IMR-90 (cell line): ENCODE results near the gene ACKR2. TPM values are rescaled to one million over a fixed set of nuclear protein-coding genes. Genes with fewer than 3 reads are reported as not detected.

ENCODE experiments used
- ATAC-seq: fragments of 200-7000 bp; cut with Tn5 transposase; 2 replicates; pipeline ENCODE4 v1.9.1; 2020; ENCODE audit warnings: low read depth, mild to moderate bottlenecking, moderate library complexity
- BruUV-seq: library from RNA; stranded (reverse); fragments of 400-500 nt; replicated peaks from 2 replicates; lab custom pipeline; 2021; lab: Mats Ljungman, UMichigan
- CTCF ChIA-PET: fragments of 300-600 bp; formaldehyde crosslinking; extraction: SDS; loops from one replicate; lab custom pipeline; 2021; ENCODE audit warnings: antibody characterized with exemption; lab: Yijun Ruan, JAX
- POLR2A ChIA-PET: fragments of 300-600 bp; sonication (Branson Sonifier 250); formaldehyde crosslinking; loops from one replicate; lab custom pipeline; 2022; ENCODE audit warnings: antibody characterized with exemption; ENCODE audit not compliant: unreplicated experiment; lab: Charles Lee
- DNase-seq: peaks from one replicate; pipeline ENCODE4 v3.0.0; 2013
- H2AFZ ChIP-seq: replicated peaks from 2 replicates; pipeline ENCODE3; 2013; ENCODE audit warnings: low read length, mild to moderate bottlenecking; ENCODE audit not compliant: poor library complexity
- H2AK5ac ChIP-seq: 2 replicates; pipeline ENCODE4 v1.6.1; 2013; ENCODE audit warnings: low read depth, low read length, inconsistent platforms
- H2AK9ac ChIP-seq: replicated peaks from 2 replicates; pipeline ENCODE3; 2013; ENCODE audit warnings: mild to moderate bottlenecking, low read depth, low read length, moderate library complexity; ENCODE audit not compliant: poor library complexity
- H2BK120ac ChIP-seq: 2 replicates; pipeline ENCODE4 v1.6.1; 2013; ENCODE audit warnings: low read depth, low read length, inconsistent platforms
- H2BK15ac ChIP-seq: 3 replicates; pipeline ENCODE4 v1.6.1; 2013; ENCODE audit warnings: low read depth, low read length, inconsistent platforms
- H2BK20ac ChIP-seq: 2 replicates; pipeline ENCODE4 v1.6.1; 2013; ENCODE audit warnings: low read depth, mild to moderate bottlenecking, inconsistent platforms, low read length, moderate library complexity
- H2BK5ac ChIP-seq: 2 replicates; pipeline ENCODE4 v1.6.1; 2013; ENCODE audit warnings: mild to moderate bottlenecking, low read depth, low read length, inconsistent platforms; ENCODE audit not compliant: poor library complexity, severe bottlenecking
- H3K14ac ChIP-seq: replicated peaks from 2 replicates; pipeline ENCODE4 v1.6.1; 2013; ENCODE audit warnings: low read depth, low read length, inconsistent platforms
- H3K18ac ChIP-seq: 2 replicates; pipeline ENCODE4 v1.6.1; 2013; ENCODE audit warnings: low read depth, low read length, control low read depth
- H3K23ac ChIP-seq: 2 replicates; pipeline ENCODE4 v1.6.1; 2013; ENCODE audit warnings: low read depth, low read length, inconsistent platforms
- H3K27ac ChIP-seq: 2 replicates; pipeline ENCODE4 v1.5.1; 2013; ENCODE audit warnings: mild to moderate bottlenecking, control low read depth, low read length; ENCODE audit not compliant: insufficient read depth
- H3K27me3 ChIP-seq: 2 replicates; pipeline ENCODE4 v1.6.1; 2013; ENCODE audit warnings: low read length; ENCODE audit not compliant: control insufficient read depth, insufficient read depth
- H3K36me3 ChIP-seq: 2 replicates; pipeline ENCODE4 v1.6.1; 2013; ENCODE audit warnings: low read length, mixed read lengths; ENCODE audit not compliant: control insufficient read depth, insufficient read depth
- H3K4ac ChIP-seq: 2 replicates; pipeline ENCODE4 v1.6.1; 2013; ENCODE audit warnings: low read depth, low read length, inconsistent platforms
- H3K4me1 ChIP-seq: 2 replicates; pipeline ENCODE4 v1.6.1; 2013; ENCODE audit warnings: low read length, mixed read lengths; ENCODE audit not compliant: control insufficient read depth, insufficient read depth
- H3K4me2 ChIP-seq: 2 replicates; pipeline ENCODE4 v1.6.1; 2013; ENCODE audit warnings: low read depth, mild to moderate bottlenecking, control low read depth, low read length, moderate library complexity
- H3K4me3 ChIP-seq: 2 replicates; pipeline ENCODE4 v1.5.1; 2013; ENCODE audit warnings: low read depth, mild to moderate bottlenecking, control low read depth, low read length, moderate library complexity; ENCODE audit not compliant: insufficient read depth
- H3K56ac ChIP-seq: 2 replicates; pipeline ENCODE4 v1.6.1; 2013; ENCODE audit warnings: low read length, inconsistent platforms; ENCODE audit not compliant: insufficient read depth; ENCODE audit errors: extremely low read depth
- H3K79me1 ChIP-seq, 2 experiments: 2 replicates each; pipeline ENCODE4 v1.6.1; 2013; ENCODE audit warnings: low read length in 2 of 2, inconsistent platforms in 1 of 2, low read depth in 1 of 2
- H3K9ac ChIP-seq: 2 replicates; pipeline ENCODE4 v1.6.1; 2013; ENCODE audit warnings: low read depth, low read length, control low read depth
- H3K9me1 ChIP-seq: 2 replicates; pipeline ENCODE4 v1.6.1; 2013; ENCODE audit warnings: low read length, inconsistent platforms; ENCODE audit not compliant: insufficient read depth
- H3K9me3 ChIP-seq: 2 replicates; pipeline ENCODE4 v1.6.1; 2013; ENCODE audit warnings: low read length; ENCODE audit not compliant: control insufficient read depth, insufficient read depth
- H4K20me1 ChIP-seq: 2 replicates; pipeline ENCODE4 v1.6.1; 2013; ENCODE audit warnings: low read length, inconsistent platforms; ENCODE audit not compliant: insufficient read depth
- H4K5ac ChIP-seq: 2 replicates; pipeline ENCODE4 v1.6.1; 2013; ENCODE audit warnings: mild to moderate bottlenecking, low read depth, low read length, control low read depth
- H4K8ac ChIP-seq, 2 experiments: 2 replicates each; pipeline ENCODE4 v1.6.1; 2013; ENCODE audit warnings: low read depth in 2 of 2, low read length in 2 of 2, control low read depth in 1 of 2, inconsistent platforms in 1 of 2
- H4K91ac ChIP-seq: 2 replicates; pipeline ENCODE4 v1.6.1; 2013; ENCODE audit warnings: low read depth, low read length, inconsistent platforms; ENCODE audit not compliant: insufficient read depth
- BHLHE40 ChIP-seq: fragments of 150-350 bp; IDR thresholded peaks from 2 replicates; pipeline ENCODE4 v1.6.1; 2016; ENCODE audit warnings: mild to moderate bottlenecking, low read depth, low read length
- CEBPB ChIP-seq: IDR thresholded peaks from 2 replicates; pipeline ENCODE4 v1.6.1; 2012; ENCODE audit warnings: low read depth, low read length, improper control_type of control experiment
- CTCF ChIP-seq: conservative IDR thresholded peaks from 2 replicates; pipeline ENCODE4 v1.5.1; 2012; ENCODE audit warnings: mild to moderate bottlenecking, low read depth, low read length, improper control_type of control experiment
- FOS ChIP-seq: fragments of 150-350 bp; IDR thresholded peaks from 2 replicates; pipeline ENCODE4 v1.6.1; 2016; ENCODE audit warnings: low read depth, low read length
- MAFK ChIP-seq: IDR thresholded peaks from 2 replicates; pipeline ENCODE4 v1.6.1; 2012; ENCODE audit warnings: low read depth, low read length, improper control_type of control experiment
- MAZ ChIP-seq: IDR thresholded peaks from 2 replicates; pipeline ENCODE4 v1.6.1; 2012; ENCODE audit warnings: low read depth, mild to moderate bottlenecking, low read length, improper control_type of control experiment, moderate library complexity, borderline replicate concordance
- MXI1 ChIP-seq: IDR thresholded peaks from 2 replicates; pipeline ENCODE4 v1.6.1; 2012; ENCODE audit warnings: low read depth, mild to moderate bottlenecking, low read length, moderate library complexity, borderline replicate concordance
- NFE2L2 ChIP-seq: fragments of 150-350 bp; IDR thresholded peaks from 2 replicates; pipeline ENCODE4 v1.6.1; 2016; ENCODE audit warnings: low read depth, mild to moderate bottlenecking, low read length
- POLR2A ChIP-seq: IDR thresholded peaks from 2 replicates; pipeline ENCODE4 v1.6.1; 2012; ENCODE audit warnings: mild to moderate bottlenecking, low read depth, low read length
- RAD21 ChIP-seq: IDR thresholded peaks from 2 replicates; pipeline ENCODE4 v1.6.1; 2012; ENCODE audit warnings: low read length, improper control_type of control experiment
- RCOR1 ChIP-seq: IDR thresholded peaks from 2 replicates; pipeline ENCODE4 v1.6.1; 2012; ENCODE audit warnings: mild to moderate bottlenecking, low read length, improper control_type of control experiment; ENCODE audit not compliant: insufficient replicate concordance
- RFX5 ChIP-seq: IDR thresholded peaks from 2 replicates; pipeline ENCODE4 v1.8.0; 2012; ENCODE audit warnings: low read depth, mild to moderate bottlenecking, low read length, moderate library complexity
- SMC3 ChIP-seq: fragments of 150-350 bp; IDR thresholded peaks from 2 replicates; pipeline ENCODE4 v1.6.1; 2016; ENCODE audit warnings: low read depth, mild to moderate bottlenecking, antibody characterized with exemption, low read length, moderate library complexity
- USF2 ChIP-seq: fragments of 150-350 bp; IDR thresholded peaks from 2 replicates; pipeline ENCODE4 v1.6.1; 2017; ENCODE audit warnings: mild to moderate bottlenecking, antibody characterized with exemption, low read length, low read depth
- WGBS, 2 experiments: methylation state at CpG; one replicate each; pipeline versions ENCODE4 v1.1.5 to v1.1.7; 2013; ENCODE audit warnings: missing lambda C conversion rate in 2 of 2; ENCODE audit not compliant: insufficient read length in 1 of 2; ENCODE audit errors: extremely low coverage in 2 of 2; 5-methylcytosine and 5-hydroxymethylcytosine counted together
- dilution Hi-C: fragments of 300-500 bp; cut with HindIII; formaldehyde crosslinking; loops from one replicate; pipeline ENCODE4 v1.14.3; 2018; ENCODE audit warnings: low sequenced_read_pairs; ENCODE audit not compliant: unreplicated experiment
- in situ Hi-C: fragments of 300-500 bp; cut with MboI; formaldehyde crosslinking; loops from 3 replicates; pipeline ENCODE4 v1.14.3; 2019; ENCODE audit warnings: low sequenced_read_pairs, inconsistent platforms, mixed read lengths
- intact Hi-C: fragments of 100-400 bp; cut with micrococcal nuclease; formaldehyde crosslinking; loops from 2 replicates; pipeline ENCODE4 v1.10.0; 2022
- polyA plus RNA-seq, 3 experiments: library from polyadenylated mRNA; depleted of rRNA; stranded (reverse); fragments of >200 nt; gene quantifications; 2 replicates each; pipeline ENCODE4 v1.2.3, GENCODE V29; 2012; ENCODE audit warnings: low replicate concordance in 1 of 3
- total RNA-seq: library from RNA; depleted of rRNA; stranded (reverse); fragments of >200 nt; gene quantifications from 2 replicates; pipeline ENCODE4 v1.2.3, GENCODE V29; 2012

ACKR2 gene
- total and polyA plus RNA-seq, 2 of the 4 experiments (the other 2 are of a cell fraction), result 0.10 TPM; not detected in 1

- POLR2A ChIA-PET, result no interaction called here
- intact Hi-C loops, result loop anchor here (10.0 kb wide), 1 partner anchor 342 kb away; no protein-coding TSS in a partner anchor
These were observed 77.8 kb downstream of the ACKR2 start for GRCh38 chr3:42887084-42887483.

More at GRCh38 chr3:42887084-42887483, 77.8 kb downstream of the ACKR2 start:
- ATAC-seq (no peak), DNase-seq (no peak)
- CTCF ChIA-PET, result interaction anchor here (1.5 kb wide), 1 partner anchor 107 kb away, joined by 3 read pairs; no protein-coding TSS in a partner anchor
- no peak overlapping the region for H3K4ac ChIP-seq
- H3K56ac ChIP-seq, result no peak overlapping the region
- no TSS peak for BruUV-seq
- dilution Hi-C loops (no loop called here), in situ Hi-C loops (no loop called here)
- no peak overlapping the region for H3K9ac ChIP-seq
- no peak overlapping the region for H2BK15ac ChIP-seq
- H3K9me1 ChIP-seq, result no peaks in the 10 kb centered on the region
- H2BK120ac ChIP-seq, result no peak overlapping the region
- H3K4me2 ChIP-seq, result no peak overlapping the region
- H3K9me3 ChIP-seq, result no peaks in the 10 kb centered on the region
- no peak overlapping the region for H3K4me3 ChIP-seq
- no peak overlapping the region for H2AK5ac ChIP-seq
- H4K20me1 ChIP-seq, result no peaks in the 10 kb centered on the region
- no peak overlapping the region for H2BK20ac ChIP-seq
- H4K91ac ChIP-seq, result no peak overlapping the region
- no peak overlapping the region for H2AK9ac ChIP-seq
- H3K27me3 ChIP-seq, result peaks cover 6% of the 10 kb centered on the region
- no peak overlapping the region for H2AFZ ChIP-seq
- no peak overlapping the region for H3K14ac ChIP-seq
- WGBS, 2 experiments, result no CpG with 5 or more reads among the region's 3 CpGs
- TF ChIP-seq RCOR1 (no peak), USF2 (no peak), BHLHE40 (no peak), NFE2L2 (no peak), MAFK (no peak), FOS (no peak), RAD21 (no peak), MXI1 (no peak), SMC3 (no peak), CEBPB (no peak), CTCF (no peak), MAZ (no peak), POLR2A (no peak), RFX5 (no peak)
- no peaks in the 10 kb centered on the region for H3K36me3 ChIP-seq
- no peak overlapping the region for H4K8ac ChIP-seq
- H3K4me1 ChIP-seq, result no peaks in the 10 kb centered on the region
- no peak overlapping the region for H3K18ac ChIP-seq
- no peaks in the 10 kb centered on the region for H3K79me1 ChIP-seq
- H2BK5ac ChIP-seq, result no peak overlapping the region
- no peak overlapping the region for H4K5ac ChIP-seq
- H3K27ac ChIP-seq, result no peak overlapping the region
- H3K23ac ChIP-seq, result no peak overlapping the region
